Activated CD8-positive, alpha-beta T cell treated with anti-CD3 and anti-CD28 coated beads for 36 hours (primary cell): Measurements from ENCODE around the gene TEX101. TPM values are rescaled to one million over a fixed set of nuclear protein-coding genes. Genes with fewer than 3 reads are reported as not detected.

Source experiments
- ATAC-seq: fragments of 200-7000 bp; cut with Tn5 transposase; one replicate; pipeline ENCODE4 v1.10.0; 2021; ENCODE audit warnings: mild to moderate bottlenecking, moderate library complexity
- CTCF ChIA-PET: fragments of 350-600 bp; sonication (Branson Sonifier 250); formaldehyde crosslinking; loops from one replicate; lab custom pipeline; 2021; ENCODE audit warnings: antibody characterized with exemption; lab: Charles Lee
- POLR2A ChIA-PET: fragments of 350-600 bp; sonication (Branson Sonifier 250); formaldehyde crosslinking; loops from one replicate; lab custom pipeline; 2021; ENCODE audit warnings: antibody characterized with exemption; lab: Charles Lee
- DNase-seq: peaks from one replicate; pipeline ENCODE4 v3.0.0-alpha.2; 2020
- H3K27ac Mint-ChIP-seq: one replicate; pipeline ENCODE4 v1.8.0; 2021; ENCODE audit warnings: mild to moderate bottlenecking, mixed read lengths
- H3K27me3 Mint-ChIP-seq: one replicate; pipeline ENCODE4 v1.8.0; 2021; ENCODE audit warnings: mixed read lengths
- H3K36me3 Mint-ChIP-seq: one replicate; pipeline ENCODE4 v1.8.0; 2021; ENCODE audit warnings: low read depth, mixed read lengths
- H3K4me1 Mint-ChIP-seq: one replicate; pipeline ENCODE4 v1.8.0; 2021; ENCODE audit warnings: low read depth, mixed read lengths
- H3K4me3 Mint-ChIP-seq: one replicate; pipeline ENCODE4 v1.8.0; 2021; ENCODE audit warnings: mild to moderate bottlenecking, moderate library complexity, mixed read lengths
- H3K9me3 Mint-ChIP-seq: one replicate; pipeline ENCODE4 v1.8.0; 2021; ENCODE audit warnings: mixed read lengths
- intact Hi-C: fragments of 100-400 bp; cut with micrococcal nuclease; formaldehyde crosslinking; loops from one replicate; pipeline ENCODE4 v1.10.0; 2022
- total RNA-seq, 2 experiments: library from RNA; stranded (reverse); gene quantifications; one replicate each; pipeline ENCODE4 v1.2.3, GENCODE V29; 2021
- TF ChIP-seq, protein P1 (sequence below): fragments of 200-600 bp; IDR thresholded peaks from one replicate; pipeline ENCODE4 v1.8.0; 2022; ENCODE audit warnings: antibody characterized with exemption, mild to moderate bottlenecking

The TEX101 gene
- total RNA-seq, 2 experiments from 2014 or later, result not detected

GRCh38 chr19:43467276-43467675 lies 52.6 kb downstream of the TEX101 start:
- H3K9me3 Mint-ChIP-seq, result no peaks in the 10 kb centered on the region
- H3K27me3 Mint-ChIP-seq, result no peaks in the 10 kb centered on the region
- ATAC-seq, result no peak
- TF ChIP-seq, protein P1, sequence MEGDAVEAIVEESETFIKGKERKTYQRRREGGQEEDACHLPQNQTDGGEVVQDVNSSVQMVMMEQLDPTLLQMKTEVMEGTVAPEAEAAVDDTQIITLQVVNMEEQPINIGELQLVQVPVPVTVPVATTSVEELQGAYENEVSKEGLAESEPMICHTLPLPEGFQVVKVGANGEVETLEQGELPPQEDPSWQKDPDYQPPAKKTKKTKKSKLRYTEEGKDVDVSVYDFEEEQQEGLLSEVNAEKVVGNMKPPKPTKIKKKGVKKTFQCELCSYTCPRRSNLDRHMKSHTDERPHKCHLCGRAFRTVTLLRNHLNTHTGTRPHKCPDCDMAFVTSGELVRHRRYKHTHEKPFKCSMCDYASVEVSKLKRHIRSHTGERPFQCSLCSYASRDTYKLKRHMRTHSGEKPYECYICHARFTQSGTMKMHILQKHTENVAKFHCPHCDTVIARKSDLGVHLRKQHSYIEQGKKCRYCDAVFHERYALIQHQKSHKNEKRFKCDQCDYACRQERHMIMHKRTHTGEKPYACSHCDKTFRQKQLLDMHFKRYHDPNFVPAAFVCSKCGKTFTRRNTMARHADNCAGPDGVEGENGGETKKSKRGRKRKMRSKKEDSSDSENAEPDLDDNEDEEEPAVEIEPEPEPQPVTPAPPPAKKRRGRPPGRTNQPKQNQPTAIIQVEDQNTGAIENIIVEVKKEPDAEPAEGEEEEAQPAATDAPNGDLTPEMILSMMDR, result no peak
- ChIA-PET POLR2A (no interaction called here), CTCF (no interaction called here)
- intact Hi-C loops, result no loop called here
- peak overlapping the region; percentile 12 for H3K27ac Mint-ChIP-seq
- H3K4me3 Mint-ChIP-seq, result no peak overlapping the region
- no peaks in the 10 kb centered on the region for H3K36me3 Mint-ChIP-seq
- no peak for DNase-seq
- peaks cover 64% of the 10 kb centered on the region for H3K4me1 Mint-ChIP-seq

GRCh38 chr19:43467730-43468129 lies 53.0 kb downstream of the TEX101 start:
- Mint-ChIP-seq H3K9me3 (no peaks in the 10 kb centered on the region), H3K4me1 (peaks cover 62% of the 10 kb centered on the region), H3K27ac (peak overlapping the region; percentile 70), H3K4me3 (no peak overlapping the region), H3K36me3 (no peaks in the 10 kb centered on the region), H3K27me3 (no peaks in the 10 kb centered on the region)
- DNase-seq (no peak), ATAC-seq (no peak)
- intact Hi-C loops, result no loop called here
- POLR2A ChIA-PET, result no interaction called here
- TF ChIP-seq, protein P1, result no peak
- CTCF ChIA-PET, result no interaction called here

Other genes starting within 250 kb of the TEX101 start
- not detected for gene PSG5, start 228.4 kb upstream of the TEX101 start, total RNA-seq
- not detected for gene PSG4, start 209.3 kb upstream of the TEX101 start, total RNA-seq
- not detected for gene PSG9, start 145.4 kb upstream of the TEX101 start, total RNA-seq
- not detected for gene CD177, start 61.2 kb upstream of the TEX101 start, total RNA-seq
- gene LYPD3, start 50.7 kb downstream of the TEX101 start, total RNA-seq, result 1 to 10 TPM; 4.4 to 4.9 TPM
- 10 to 100 TPM; 14.7 to 17.5 TPM for gene PHLDB3, start 89.9 kb downstream of the TEX101 start, total RNA-seq
- 10 to 100 TPM; 50.9 to 57.1 TPM for gene ETHE1, start 112.3 kb downstream of the TEX101 start, total RNA-seq
- gene ZNF575, start 118.3 kb downstream of the TEX101 start, total RNA-seq, result 1 to 10 TPM; 1.2 to 2.0 TPM
- gene XRCC1, start 160.6 kb downstream of the TEX101 start, total RNA-seq, result 10 to 100 TPM; 29.4 to 32.4 TPM
- gene PINLYP, start 160.9 kb downstream of the TEX101 start, total RNA-seq, result 10 to 100 TPM in 1 of 2 experiments, 1 to 10 TPM in 1; 9.7 to 12.3 TPM
- 10 to 100 TPM; 17.1 to 17.9 TPM for gene IRGQ, start 181.2 kb downstream of the TEX101 start, total RNA-seq
- 10 to 100 TPM in 1 of 2 experiments, 1 to 10 TPM in 1; 8.8 to 12.2 TPM for gene ZNF576, start 181.7 kb downstream of the TEX101 start, total RNA-seq
- gene SRRM5, start 197.2 kb downstream of the TEX101 start, total RNA-seq, result under 1 TPM; 0.41 to 0.54 TPM
- gene ZNF428, start 204.7 kb downstream of the TEX101 start, total RNA-seq, result 10 to 100 TPM; 12.3 to 13.4 TPM
- gene CADM4, start 225.0 kb downstream of the TEX101 start, total RNA-seq, result under 1 TPM; 0.22 to 0.38 TPM